Measurements from ENCODE around the gene KCNJ9.

GRCh38 chr1:160086456-160086892 lies 5.1 kb downstream of the KCNJ9 start:
- TF ChIP-seq CTCF (IDR thresholded peaks at IDR 0.05) (no peak), POLR2A (IDR thresholded peaks at IDR 0.05) (no peak), POLR2AphosphoS5 (IDR thresholded peaks at IDR 0.05) (no peak)
